Peyer's patch (tissue), 4 donors: ENCODE data around the gene ANO8. TPM values are rescaled to one million over a fixed set of nuclear protein-coding genes. Genes with fewer than 3 reads are reported as not detected.
"Not testable (repeated sequence)": the region's sequence is repeated elsewhere in the genome, so short reads cannot be mapped to it uniquely, and the experiment has no call there.

Experiments used
- DNase-seq, 3 donors: peaks; one replicate each; pipeline ENCODE4 v3.0.0-alpha.2; 2017 to 2019
- H3K27ac ChIP-seq, 4 donors: fragments of 200-600 bp; sonication (generic); one replicate each; pipeline ENCODE4 v1.5.1; 2016 to 2019
- H3K27me3 ChIP-seq, 2 donors: fragments of 200-600 bp; sonication (generic); one replicate each; pipeline ENCODE4 v1.5.1; 2019
- H3K36me3 ChIP-seq, 3 donors: fragments of 200-600 bp; sonication (generic); one replicate each; pipeline ENCODE4 v1.5.1; 2016 to 2019
- H3K4me1 ChIP-seq, 4 donors: fragments of 200-600 bp; sonication (generic); one replicate each; pipeline ENCODE4 v1.5.1; 2016 to 2019
- H3K4me3 ChIP-seq, 4 donors: fragments of 200-600 bp; sonication (generic); 1 replicate in 3 of 4; 2 replicates in 1 of 4; pipeline ENCODE4 v1.5.1; 2016 to 2019; ENCODE audit warnings: mild to moderate bottlenecking in 1 of 4
- H3K9me3 ChIP-seq, 4 donors: fragments of 200-600 bp; sonication (generic); one replicate each; pipeline ENCODE4 v1.5.1; 2016 to 2019; ENCODE audit warnings: mild to moderate bottlenecking in 1 of 4
- CTCF ChIP-seq, 6 experiments: fragments of 450-650 bp in 4 of 6; fragments of 200-600 bp in 2 of 6; sonication (generic) in 1 of 6; IDR thresholded peaks; one replicate each; pipeline ENCODE4 v1.5.1; 2017 to 2019; ENCODE audit warnings: antibody characterized with exemption in 6 of 6, mild to moderate bottlenecking in 3 of 6, moderate library complexity in 1 of 6
- POLR2A ChIP-seq, 2 donors: fragments of 450-650 bp; IDR thresholded peaks; one replicate each; pipeline ENCODE4 v1.5.1; 2017; ENCODE audit warnings: antibody characterized with exemption in 2 of 2, mild to moderate bottlenecking in 2 of 2, moderate library complexity in 2 of 2
- total RNA-seq, 4 donors: library from RNA; depleted of rRNA; stranded (reverse); fragments of >200 nt; gene quantifications; one replicate each; pipeline ENCODE4 v1.1.0, GENCODE V29; 2016

The ANO8 gene
- total RNA-seq, 4 donors from 2014 or later: 10.3 to 18.9 (median 16.0) TPM

GRCh38 chr19:17376935-17377600 lies 42.4 kb upstream of the ANO8 start, which contains the start of gene PLVAP:
TSS of gene PLVAP (minus strand) at chr19:17377342. CDS start at chr19:17377288, 54 bp downstream.
- H3K4me3 ChIP-seq: peak within 1 kb of the TSS in 2 of 4 donors; percentile 16 to 25
- DNase-seq: no peak
- H3K36me3 ChIP-seq: no peaks in the 10 kb centered on the region
- TF ChIP-seq CTCF (IDR thresholded peaks at IDR 0.05) (no peak), POLR2A (IDR thresholded peaks at IDR 0.05) (no peak)
- H3K27ac ChIP-seq: peak within 1 kb of the TSS in 1 of 4 donors; percentile 19
- H3K4me1 ChIP-seq: no peaks in the 10 kb centered on the region
- no peaks in the 10 kb centered on the region for H3K9me3 ChIP-seq
- H3K27me3 ChIP-seq: no peaks in the 10 kb centered on the region

- Histone ChIP-seq H3K4me3 (no peak overlapping the region), H3K9me3 (no peaks in the 10 kb centered on the region), H3K36me3 (no peaks in the 10 kb centered on the region), H3K27me3 (no peaks in the 10 kb centered on the region), H3K27ac (peak overlapping the region in 1 of 4 donors; percentile 6), H3K4me1 (peaks cover 0 to 5% (median 0%) of the 10 kb centered on the region in 4 donors)
- no peak for DNase-seq
- no peak for TF ChIP-seq CTCF (IDR thresholded peaks at IDR 0.05)
- no peak for TF ChIP-seq POLR2A (IDR thresholded peaks at IDR 0.05)
Measured at GRCh38 chr19:17370026-17370587, 35.5 kb upstream of the ANO8 start.

GRCh38 chr19:17365361-17365760 lies 30.7 kb upstream of the ANO8 start:
- Histone ChIP-seq H3K4me1 (peaks cover 0 to 5% (median 0%) of the 10 kb centered on the region in 4 donors), H3K9me3 (no peaks in the 10 kb centered on the region), H3K27ac (no peak overlapping the region), H3K27me3 (no peaks in the 10 kb centered on the region), H3K36me3 (no peaks in the 10 kb centered on the region), H3K4me3 (no peak overlapping the region)
- TF ChIP-seq POLR2A (IDR thresholded peaks at IDR 0.05): no peak
- no peak for TF ChIP-seq CTCF (IDR thresholded peaks at IDR 0.05)
- DNase-seq: no peak

DNA sequence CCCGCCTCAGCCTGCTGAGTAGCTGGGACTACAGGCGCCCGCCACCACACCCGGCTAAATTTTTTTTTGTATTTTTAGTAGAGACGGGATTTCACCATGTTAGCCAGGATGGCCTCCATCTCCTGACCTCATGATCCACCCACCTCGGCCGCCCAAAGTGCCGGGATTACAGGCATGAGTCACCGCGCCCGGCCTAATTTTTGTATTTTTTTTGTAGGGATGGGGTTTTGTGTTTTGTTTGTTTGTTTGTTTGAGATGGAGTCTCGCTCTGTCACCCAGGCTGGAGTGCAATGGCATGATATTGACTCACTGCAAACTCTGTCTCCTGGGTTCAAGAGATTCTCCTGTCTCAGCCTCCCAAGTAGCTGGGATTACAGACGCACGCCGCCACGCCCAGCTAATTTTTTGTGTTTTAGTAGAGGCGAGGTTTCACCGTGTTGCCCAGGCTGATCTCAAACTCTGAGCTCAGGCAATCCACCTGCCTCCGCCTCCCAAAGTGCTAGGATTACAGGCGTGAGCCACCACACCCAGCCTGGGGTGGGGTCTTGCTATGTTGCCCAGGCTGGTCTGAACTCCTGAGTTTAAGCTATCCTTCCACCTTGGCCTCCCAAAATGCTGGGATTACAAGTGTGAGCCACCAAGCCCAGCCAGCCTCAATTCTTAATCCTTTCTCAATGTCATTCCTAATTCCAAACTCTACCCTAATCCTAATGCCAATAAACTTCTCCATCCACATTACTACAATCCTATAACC lies 29.4 kb upstream of the ANO8 start:
- DNase-seq, H3K27me3 ChIP-seq, H3K9me3 ChIP-seq, H3K4me1 ChIP-seq, H3K36me3 ChIP-seq, H3K4me3 ChIP-seq, H3K27ac ChIP-seq: not testable (repeated sequence)

DNA sequence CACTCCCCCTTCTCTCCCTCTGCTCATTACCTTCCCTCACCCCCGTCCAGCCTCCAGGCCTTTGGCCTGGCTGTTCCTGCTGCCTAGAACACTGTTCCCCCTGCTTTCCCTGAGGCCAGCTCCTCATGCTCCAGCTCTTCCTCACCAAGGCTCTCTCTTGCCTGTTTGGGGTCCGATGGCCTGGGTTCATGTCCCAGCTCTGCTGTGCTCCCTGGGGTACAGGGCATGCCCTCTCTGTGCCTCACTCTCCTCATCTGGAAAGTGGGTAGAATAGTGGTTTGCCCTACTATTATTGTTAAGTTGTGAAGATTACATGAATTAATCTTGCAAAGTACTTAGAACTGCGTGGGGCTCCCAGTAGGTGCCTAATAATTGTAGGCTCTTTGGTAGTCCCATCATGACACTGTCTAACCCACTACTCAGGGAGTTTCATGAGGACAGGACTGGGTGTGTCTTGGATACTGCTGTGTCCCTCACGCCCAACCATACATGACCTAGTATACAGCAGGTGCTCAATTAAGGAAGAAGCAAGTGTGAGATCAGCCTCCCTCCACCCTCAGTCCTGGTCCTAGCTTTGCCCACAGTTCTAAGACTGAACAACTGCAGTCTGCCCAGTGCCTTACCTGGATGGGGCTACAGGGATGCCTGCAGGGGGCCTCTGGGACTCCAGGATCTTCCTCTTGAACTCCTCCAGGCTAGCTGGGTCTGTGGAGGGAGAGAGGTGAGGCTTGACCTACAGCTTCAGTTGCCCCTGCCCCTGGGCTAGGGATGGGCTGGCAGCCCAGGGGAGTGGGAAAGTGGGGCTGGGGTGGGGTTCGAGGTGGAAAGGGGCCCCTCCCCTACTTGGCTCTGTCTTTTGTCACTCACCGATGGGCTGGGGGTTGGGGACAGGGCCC lies 25.5 kb upstream of the ANO8 start:
- H3K4me1 ChIP-seq: no peaks in the 10 kb centered on the region
- TF ChIP-seq POLR2A (IDR thresholded peaks at IDR 0.05): no peak
- TF ChIP-seq CTCF (IDR thresholded peaks at IDR 0.05): no peak
- H3K27me3 ChIP-seq: no peaks in the 10 kb centered on the region
- H3K36me3 ChIP-seq: no peaks in the 10 kb centered on the region
- no peak overlapping the region for H3K27ac ChIP-seq
- no peaks in the 10 kb centered on the region for H3K9me3 ChIP-seq
- H3K4me3 ChIP-seq: no peak overlapping the region
- DNase-seq: no peak
